Adrenal gland (tissue), 12 donors: ENCODE results near the gene BCOR. TPM values are rescaled to one million over a fixed set of nuclear protein-coding genes. Genes with fewer than 3 reads are reported as not detected.

ENCODE experiments used
- DNase-seq, 7 donors: peaks; one replicate each; pipeline ENCODE4 v3.0.0-alpha.2; 2019 to 2020
- H3K27ac ChIP-seq, 5 donors: fragments of 200-600 bp; sonication (generic) in 4 of 5; 1 replicate in 3 of 5; 2 replicates in 2 of 5; pipeline versions ENCODE4 v1.5.1 to v1.8.0; 2016 to 2020; ENCODE audit warnings: mild to moderate bottlenecking in 1 of 5
- H3K27me3 ChIP-seq: fragments of 200-600 bp; 2 replicates; pipeline ENCODE4 v1.8.0; 2021
- H3K36me3 ChIP-seq, 2 donors: fragments of 200-600 bp; replicated peaks in 1 of 2; 1 replicate in 1 of 2; 2 replicates in 1 of 2; pipeline versions ENCODE4 v1.5.1 to v1.8.0; 2018 to 2022
- H3K4me1 ChIP-seq, 2 donors: fragments of 200-600 bp; replicated peaks in 1 of 2; 1 replicate in 1 of 2; 2 replicates in 1 of 2; pipeline versions ENCODE4 v1.5.1 to v1.8.0; 2018 to 2021
- H3K4me3 ChIP-seq, 4 donors: fragments of 200-600 bp; sonication (generic) in 3 of 4; one replicate each; pipeline ENCODE4 v1.5.1; 2016 to 2018
- H3K9me3 ChIP-seq, 3 donors: fragments of 200-600 bp; sonication (generic) in 1 of 3; replicated peaks in 1 of 3; 1 replicate in 2 of 3; 2 replicates in 1 of 3; pipeline versions ENCODE4 v1.5.1 to v1.8.0; 2016 to 2021
- CTCF ChIP-seq, 6 experiments: fragments of 450-650 bp in 4 of 6; fragments of 200-600 bp in 2 of 6; sonication (generic) in 1 of 6; IDR thresholded peaks; 1 replicate in 5 of 6; 2 replicates in 1 of 6; pipeline versions ENCODE4 v1.5.1 to v1.8.0; 2016 to 2021; ENCODE audit warnings: antibody characterized with exemption in 6 of 6, mild to moderate bottlenecking in 2 of 6, moderate library complexity in 1 of 6
- POLR2A ChIP-seq, 2 donors: fragments of 450-650 bp; IDR thresholded peaks; one replicate each; pipeline ENCODE4 v1.6.1; 2017; ENCODE audit warnings: antibody characterized with exemption in 2 of 2, mild to moderate bottlenecking in 2 of 2, moderate library complexity in 1 of 2
- WGBS, 4 donors: extraction: QIAGEN DNeasy Blood & Tissue Kit in 2 of 4; methylation state at CpG; one replicate each; pipeline versions ENCODE4 v1.1.5 to v1.1.7; 2013 to 2017; 5-methylcytosine and 5-hydroxymethylcytosine counted together
- intact Hi-C, 2 donors: fragments of 100-400 bp; cut with DNase I; formaldehyde crosslinking; loops; one replicate each; pipeline versions ENCODE4 v1.14.1 to v1.15.0; 2022 to 2023
- polyA plus RNA-seq, 3 donors: library from polyadenylated mRNA; stranded (reverse); fragments of 200-250 nt in 2 of 3; fragments of 350-450 nt in 1 of 3; fragmentation: Illumina TruSeq in 1 of 3; extraction: RNeasy Lipid Tissue Mini Kit (QIAGEN cat#74804) in 1 of 3; gene quantifications; one replicate each; pipeline ENCODE4 v1.2.3, GENCODE V29; 2013 to 2014
- total RNA-seq, 9 donors: library from RNA; depleted of rRNA in 4 of 9; stranded (reverse); fragments of >200 nt in 4 of 9; fragments of 120-200 nt in 1 of 9; fragmentation: NEBNext Ultra II Directional in 1 of 9; extraction: Animal tissue kit (Norgen Biotek cat#: 25700) in 1 of 9; gene quantifications; one replicate each; pipeline versions ENCODE4 v1.1.0 to v1.2.4, GENCODE V29; 2013 to 2023
- donor health status: healthy with polysubstance abuse.
- donor health status: Bipolar disorder and iron deficiency.
- donor health status: DM: yes; HTN: yes; CAD: no.
- donor health status: DM: no; HTN: no; CAD: no.
- donor health status: DM: no; HTN: no; CAD: no.
- donor health status: DM: yes; HTN: yes; CAD: no.

Gene BCOR
- total and polyA plus RNA-seq, 12 donors, result 13.7 to 42.9 (median 29.0) TPM

- no peak for DNase-seq
- H3K27ac ChIP-seq, result no peak overlapping the region
- H3K4me1 ChIP-seq, result no peaks in the 10 kb centered on the region
- peaks cover 6% of the 10 kb centered on the region for H3K27me3 ChIP-seq
- no peaks in the 10 kb centered on the region for H3K9me3 ChIP-seq
- no peak overlapping the region for H3K4me3 ChIP-seq
- intact Hi-C loops, result no loop called here
- no peak for TF ChIP-seq POLR2A (IDR thresholded peaks at IDR 0.05)
- no peak for TF ChIP-seq CTCF (IDR thresholded peaks at IDR 0.05)
- no peaks in the 10 kb centered on the region for H3K36me3 ChIP-seq
- 51 to 75% (median 58%) methylated on average over 2 to 3 of the region's 3 CpGs for WGBS, 4 donors
These were observed 53.9 kb downstream of the BCOR start for GRCh38 chrX:40043895-40044294.

GRCh38 chrX:40041915-40042314 is 55.8 kb downstream of the BCOR start:
- intact Hi-C loops, result no loop called here
- 47 to 70% (median 58%) methylated on average over 2 to 6 of the region's 6 CpGs for WGBS, 4 donors
- DNase-seq, result no peak

DNA sequence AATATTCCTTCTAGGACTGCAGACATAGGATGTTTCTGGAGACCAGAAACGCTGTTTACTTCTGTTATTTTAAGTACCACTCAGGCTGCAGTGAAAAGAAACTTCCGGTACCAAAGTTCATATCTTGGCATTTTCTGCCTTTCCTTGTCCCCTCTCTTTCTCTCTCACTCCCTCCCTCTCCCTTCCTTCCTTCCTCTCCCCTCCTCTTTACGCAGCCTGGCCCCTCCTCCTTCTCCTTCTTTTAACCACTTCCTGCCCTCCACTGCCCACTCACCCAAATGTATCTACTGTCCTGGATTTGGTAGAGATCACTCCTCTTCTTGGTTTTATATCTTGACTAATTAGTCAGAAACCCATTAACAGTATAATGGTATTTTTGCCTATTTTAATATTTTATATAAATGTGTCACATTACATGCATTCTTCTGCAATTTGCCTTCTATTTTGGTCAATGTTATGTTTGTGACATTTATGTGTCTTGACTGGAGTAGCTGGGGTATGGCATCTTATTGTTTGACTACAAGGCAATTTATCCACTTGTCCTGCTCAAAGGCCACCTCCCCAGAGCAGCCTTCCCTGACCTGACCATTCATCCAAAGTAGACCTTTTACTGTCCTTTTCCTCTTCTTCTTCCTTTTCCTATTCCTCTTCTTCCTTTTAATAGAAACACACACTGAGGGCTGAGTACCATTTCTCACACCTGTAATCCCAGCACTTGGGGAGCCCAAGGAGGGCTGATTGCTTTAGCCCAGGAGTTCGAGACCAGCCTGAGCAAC is 56.9 kb downstream of the BCOR start:
- no peaks in the 10 kb centered on the region for H3K9me3 ChIP-seq
- no peak overlapping the region for H3K4me3 ChIP-seq
- H3K36me3 ChIP-seq, result no peaks in the 10 kb centered on the region
- no peak for TF ChIP-seq POLR2A (IDR thresholded peaks at IDR 0.05)
- no peak for TF ChIP-seq CTCF (IDR thresholded peaks at IDR 0.05)
- WGBS, 4 donors, result 44 to 47% (median 45%) methylated on average over 4 of the region's 4 CpGs
- no peaks in the 10 kb centered on the region for H3K4me1 ChIP-seq
- DNase-seq, result no peak
- intact Hi-C loops, result no loop called here
- H3K27ac ChIP-seq, result no peak overlapping the region
- H3K27me3 ChIP-seq, result peaks cover 6% of the 10 kb centered on the region

More at GRCh38 chrX:40041915-40042314, 55.8 kb downstream of the BCOR start:
- no peak overlapping the region for H3K4me3 ChIP-seq
- H3K36me3 ChIP-seq, result no peaks in the 10 kb centered on the region
- peaks cover 6% of the 10 kb centered on the region for H3K27me3 ChIP-seq
- no peaks in the 10 kb centered on the region for H3K4me1 ChIP-seq
- H3K9me3 ChIP-seq, result no peaks in the 10 kb centered on the region
- H3K27ac ChIP-seq, result no peak overlapping the region
- TF ChIP-seq CTCF (IDR thresholded peaks at IDR 0.05), result no peak
- no peak for TF ChIP-seq POLR2A (IDR thresholded peaks at IDR 0.05)

DNA sequence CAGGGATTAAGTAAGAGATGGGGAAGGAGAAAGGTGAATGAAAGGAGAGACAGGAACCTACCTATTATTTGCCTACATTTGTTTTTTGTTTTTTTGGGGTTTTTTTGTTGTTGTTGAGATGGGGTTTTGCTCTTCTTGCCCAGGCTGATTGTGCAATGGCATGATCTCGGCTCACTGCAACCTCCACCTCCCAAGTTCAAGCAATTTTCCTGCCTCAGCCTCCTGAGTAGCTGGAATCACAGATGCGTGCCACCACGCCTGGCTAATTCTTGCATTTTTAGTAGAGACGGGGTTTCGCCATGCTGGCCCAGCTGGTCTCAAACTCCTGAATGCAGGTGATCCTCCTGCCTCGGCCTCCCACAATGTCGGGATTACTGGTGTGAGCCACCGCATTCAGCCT is 57.9 kb downstream of the BCOR start:
- Histone ChIP-seq H3K9me3 (no peaks in the 10 kb centered on the region), H3K27me3 (peaks cover 6% of the 10 kb centered on the region), H3K4me3 (no peak overlapping the region), H3K36me3 (no peaks in the 10 kb centered on the region), H3K4me1 (no peaks in the 10 kb centered on the region), H3K27ac (no peak overlapping the region)
- TF ChIP-seq CTCF (IDR thresholded peaks at IDR 0.05) (no peak), POLR2A (IDR thresholded peaks at IDR 0.05) (no peak)
- 87 to 92% (median 89%) methylated on average over 5 to 8 of the region's 8 CpGs for WGBS, 4 donors
- DNase-seq, result no peak
- intact Hi-C loops, result no loop called here
